Spleen (tissue), 13 donors: ENCODE data around the gene PDLIM7. TPM values are rescaled to one million over a fixed set of nuclear protein-coding genes. Genes with fewer than 3 reads are reported as not detected.

ENCODE experiments used
- DNase-seq: peaks from one replicate; pipeline ENCODE4 v3.0.0-alpha.2; 2020
- H3K27ac ChIP-seq, 8 donors: fragments of 200-600 bp; sonication (generic) in 7 of 8; 1 replicate in 4 of 8; 2 replicates in 4 of 8; pipeline versions ENCODE4 v1.5.0 to v1.8.0; 2016 to 2021; ENCODE audit warnings: inconsistent platforms in 4 of 8, mild to moderate bottlenecking in 4 of 8, moderate library complexity in 1 of 8
- H3K27me3 ChIP-seq, 7 donors: fragments of 200-600 bp; sonication (generic) in 6 of 7; replicated peaks in 1 of 7; 1 replicate in 4 of 7; 2 replicates in 3 of 7; pipeline versions ENCODE4 v1.5.0 to v1.8.0; 2016 to 2021; ENCODE audit warnings: inconsistent platforms in 3 of 7, mild to moderate bottlenecking in 1 of 7
- H3K36me3 ChIP-seq, 6 donors: fragments of 200-600 bp; sonication (generic) in 5 of 6; 1 replicate in 4 of 6; 2 replicates in 2 of 6; pipeline versions ENCODE4 v1.5.0 to v1.8.0; 2016 to 2021; ENCODE audit warnings: inconsistent platforms in 2 of 6
- H3K4me1 ChIP-seq, 6 donors: fragments of 200-600 bp; sonication (generic) in 5 of 6; 1 replicate in 3 of 6; 2 replicates in 3 of 6; pipeline versions ENCODE4 v1.5.0 to v1.8.0; 2016 to 2021; ENCODE audit warnings: inconsistent platforms in 3 of 6
- H3K4me3 ChIP-seq, 8 donors: fragments of 200-600 bp; sonication (generic) in 7 of 8; 1 replicate in 4 of 8; 2 replicates in 4 of 8; pipeline versions ENCODE4 v1.5.0 to v1.8.0; 2016 to 2021; ENCODE audit warnings: inconsistent platforms in 4 of 8, mild to moderate bottlenecking in 4 of 8, moderate library complexity in 2 of 8
- H3K9me3 ChIP-seq, 8 donors: fragments of 200-600 bp; sonication (generic) in 7 of 8; 1 replicate in 4 of 8; 2 replicates in 4 of 8; pipeline versions ENCODE4 v1.5.0 to v1.8.0; 2016 to 2021; ENCODE audit warnings: inconsistent platforms in 4 of 8
- POLR2A ChIP-seq, 3 donors: fragments of 450-650 bp; IDR thresholded peaks; one replicate each; pipeline ENCODE4 v1.5.1; 2017; ENCODE audit warnings: antibody characterized with exemption in 3 of 3, mild to moderate bottlenecking in 1 of 3
- POLR2AphosphoS5 ChIP-seq, 3 donors: sonication (generic); formaldehyde crosslinking; IDR thresholded peaks; one replicate each; pipeline ENCODE4 v1.5.1; 2017; ENCODE audit warnings: antibody characterized with exemption in 3 of 3
- WGBS, 5 donors: extraction: QIAGEN DNeasy Blood & Tissue Kit in 3 of 5; methylation state at CpG; one replicate each; pipeline versions ENCODE4 v1.1.5 to v1.1.7; 2013 to 2018; 5-methylcytosine and 5-hydroxymethylcytosine counted together
- intact Hi-C: fragments of 100-400 bp; cut with DNase I; formaldehyde crosslinking; loops from one replicate; pipeline ENCODE4 v1.15.0; 2023; ENCODE audit warnings: low total_unique reads
- long read RNA-seq, 2 donors: transcript quantifications; one replicate each; lab custom pipeline, GENCODE V29; 2026
- polyA plus RNA-seq, 3 donors: library from polyadenylated mRNA; stranded (reverse); fragments of 200-250 nt; gene quantifications; one replicate each; pipeline ENCODE4 v1.2.1, GENCODE V29; 2013
- total RNA-seq, 7 donors: library from RNA; depleted of rRNA in 3 of 7; stranded (reverse); fragments of >200 nt in 3 of 7; fragmentation: NEBNext Ultra II Directional in 4 of 7; extraction: Animal tissue kit (Norgen Biotek cat#: 25700) in 4 of 7; gene quantifications; one replicate each; pipeline versions ENCODE4 v1.1.0 to v1.2.1, GENCODE V29; 2016 to 2021
- TF ChIP-seq, protein P1 (sequence below), 11 experiments: fragments of 200-600 bp in 7 of 11; fragments of 450-650 bp in 4 of 11; sonication (generic) in 4 of 11; IDR thresholded peaks in 8 of 11; conservative IDR thresholded peaks in 3 of 11; 1 replicate in 7 of 11; 2 replicates in 4 of 11; pipeline versions ENCODE4 v1.4.0 to v1.8.0; 2016 to 2021; ENCODE audit warnings: antibody characterized with exemption in 11 of 11, inconsistent platforms in 4 of 11, mild to moderate bottlenecking in 1 of 11
- donor health status: healthy with polysubstance abuse.
- donor health status: DM: no; HTN: no; CAD: no; lungs with moderate emphysema.
- donor health status: DM: no; HTN: no; CAD: no.
- donor health status: Bipolar disorder and iron deficiency.
- donor health status: healthy.
- donor health status: DM: no; HTN: no; CAD: no.
- donor health status: DM: yes; HTN: yes; CAD: no.

PDLIM7 gene
- total RNA-seq: 100 to 1,000 TPM in 3 of 7 donors, 10 to 100 TPM in 4; 44.8 to 220 (median 86.4) TPM
- 100 to 1,000 TPM in 1 of 3 donors, 10 to 100 TPM in 2; 42.5 to 125 (median 59.2) TPM for polyA plus RNA-seq
- long read RNA-seq, donor 1, transcript PDLIM7-202 (13 exons, 1,689 nt): major isoform, 28 of 48 reads
- long read RNA-seq, donor 1, partial matches to known transcripts: 12 of 48 reads
- long read RNA-seq, donor 1, other reads (novel, unspliced or antisense): 0 of 48 reads
- long read RNA-seq, donor 2, transcript PDLIM7-202 (13 exons, 1,689 nt): major isoform, 11 of 28 reads
- long read RNA-seq, donor 2, partial matches to known transcripts: 9 of 28 reads
- long read RNA-seq, donor 2, other reads (novel, unspliced or antisense): 0 of 28 reads

DNA sequence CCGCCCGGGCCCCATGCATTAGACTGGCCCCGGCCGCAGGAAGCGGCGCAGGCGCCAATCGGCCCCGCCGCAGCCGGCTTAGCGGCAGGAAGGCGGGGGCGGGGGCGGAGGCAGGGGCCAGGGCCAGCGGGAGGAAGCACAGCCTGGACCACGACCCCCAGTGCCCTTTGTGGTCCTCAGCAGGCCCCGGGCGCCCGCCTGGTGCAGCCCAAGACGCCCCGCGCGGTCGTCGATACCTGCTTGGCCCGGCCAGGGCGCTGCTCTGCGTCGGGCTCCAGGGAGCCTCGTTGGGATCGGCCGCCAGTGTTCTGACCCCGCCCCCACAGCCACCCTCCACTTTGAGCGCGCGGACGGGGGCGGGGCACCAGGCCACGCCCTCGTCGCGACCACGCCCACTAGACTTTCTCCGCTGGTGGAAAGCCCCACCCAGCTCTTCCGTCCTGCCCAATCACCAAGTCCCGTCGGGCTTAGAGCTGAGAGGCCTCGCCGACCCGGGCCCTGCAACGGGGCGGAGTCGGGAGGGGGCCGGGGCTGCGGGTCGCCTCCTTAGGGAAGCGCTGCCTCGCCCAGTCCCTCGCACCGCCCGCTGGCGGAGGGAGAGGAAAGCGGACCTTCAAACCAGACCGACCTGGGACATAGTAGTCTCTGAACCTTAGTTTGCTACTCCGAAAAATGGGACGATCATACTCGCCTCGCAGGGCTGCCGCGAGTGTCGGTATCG, at the start of gene PDLIM7:
PDLIM7 (minus strand) TSS at position 313 of the 721 bp plus-strand sequence. CDS start 1,092 bp downstream, outside the sequence.
- peaks cover 0 to 17% (median 2%) of the 10 kb centered on the region in 6 donors for H3K36me3 ChIP-seq
- peak; percentile 98 for DNase-seq
- H3K27ac ChIP-seq: peak within 1 kb of the TSS; percentile 53 to 93 (median 90)
- H3K9me3 ChIP-seq: no peaks in the 10 kb centered on the region
- intact Hi-C loops: no loop called here
- H3K4me3 ChIP-seq: peak within 1 kb of the TSS; percentile 56 to 94 (median 72)
- TF ChIP-seq, protein P1, sequence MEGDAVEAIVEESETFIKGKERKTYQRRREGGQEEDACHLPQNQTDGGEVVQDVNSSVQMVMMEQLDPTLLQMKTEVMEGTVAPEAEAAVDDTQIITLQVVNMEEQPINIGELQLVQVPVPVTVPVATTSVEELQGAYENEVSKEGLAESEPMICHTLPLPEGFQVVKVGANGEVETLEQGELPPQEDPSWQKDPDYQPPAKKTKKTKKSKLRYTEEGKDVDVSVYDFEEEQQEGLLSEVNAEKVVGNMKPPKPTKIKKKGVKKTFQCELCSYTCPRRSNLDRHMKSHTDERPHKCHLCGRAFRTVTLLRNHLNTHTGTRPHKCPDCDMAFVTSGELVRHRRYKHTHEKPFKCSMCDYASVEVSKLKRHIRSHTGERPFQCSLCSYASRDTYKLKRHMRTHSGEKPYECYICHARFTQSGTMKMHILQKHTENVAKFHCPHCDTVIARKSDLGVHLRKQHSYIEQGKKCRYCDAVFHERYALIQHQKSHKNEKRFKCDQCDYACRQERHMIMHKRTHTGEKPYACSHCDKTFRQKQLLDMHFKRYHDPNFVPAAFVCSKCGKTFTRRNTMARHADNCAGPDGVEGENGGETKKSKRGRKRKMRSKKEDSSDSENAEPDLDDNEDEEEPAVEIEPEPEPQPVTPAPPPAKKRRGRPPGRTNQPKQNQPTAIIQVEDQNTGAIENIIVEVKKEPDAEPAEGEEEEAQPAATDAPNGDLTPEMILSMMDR (IDR thresholded peaks at IDR 0.05 in 8 of 11, conservative IDR thresholded peaks at IDR 0.05 in 3 of 11): peak in 5 of 11 experiments; percentile 29 to 58 (median 37)
- peak; percentile 37 to 85 (median 38) for TF ChIP-seq POLR2A (IDR thresholded peaks at IDR 0.05)
- TF ChIP-seq POLR2AphosphoS5 (IDR thresholded peaks at IDR 0.05): peak; percentile 93 to 95 (median 95)
- WGBS, 5 donors: 0 to 1% (median 0%) methylated on average over 10 to 73 of the region's 73 CpGs
- peaks cover 55 to 98% (median 79%) of the 10 kb centered on the region in 6 donors for H3K4me1 ChIP-seq
- peaks cover 0 to 13% (median 0%) of the 10 kb centered on the region in 7 donors for H3K27me3 ChIP-seq

DNA sequence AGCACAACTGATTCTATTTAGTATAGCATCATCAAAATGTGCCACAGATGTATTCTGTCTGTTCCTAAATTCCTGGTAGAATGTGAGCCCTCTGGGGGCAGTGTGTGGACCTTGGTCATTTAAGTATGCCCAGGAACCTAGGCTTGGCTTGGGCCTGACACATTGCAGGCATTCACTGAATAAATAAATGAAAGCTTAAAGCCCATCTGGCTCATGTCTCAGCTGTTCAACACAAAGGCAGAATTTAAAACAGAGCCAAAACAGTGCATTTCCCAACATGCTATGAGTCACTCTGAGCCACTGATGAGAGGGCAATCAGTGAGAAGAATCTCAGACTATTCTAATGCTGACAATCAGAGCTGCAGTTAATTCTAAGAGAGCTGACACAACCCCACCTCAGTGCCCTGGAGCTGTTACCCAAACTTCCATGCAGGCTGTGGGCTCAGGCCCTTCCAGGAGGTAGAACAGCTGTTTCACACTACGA, 48.9 kb upstream of the PDLIM7 start:
- no peak for DNase-seq
- intact Hi-C loops: no loop called here
- H3K9me3 ChIP-seq: no peaks in the 10 kb centered on the region
- H3K36me3 ChIP-seq: peaks cover 0 to 42% (median 6%) of the 10 kb centered on the region in 6 donors
- no peaks in the 10 kb centered on the region for H3K27me3 ChIP-seq
- 55 to 100% (median 75%) methylated on average over 1 of the region's 1 CpG for WGBS, 5 donors
- H3K4me1 ChIP-seq: peaks cover 10 to 92% (median 44%) of the 10 kb centered on the region in 6 donors
- peak overlapping the region; percentile 14 to 82 (median 67) for H3K27ac ChIP-seq
- no peak overlapping the region for H3K4me3 ChIP-seq
- TF ChIP-seq, protein P1 (IDR thresholded peaks at IDR 0.05 in 8 of 11, conservative IDR thresholded peaks at IDR 0.05 in 3 of 11): no peak
- TF ChIP-seq POLR2AphosphoS5 (IDR thresholded peaks at IDR 0.05) (peak in 1 of 3 donors; percentile 56), POLR2A (IDR thresholded peaks at IDR 0.05) (no peak)

GRCh38 chr5:177545487-177546257, 48.3 kb upstream of the PDLIM7 start:
- Histone ChIP-seq H3K27me3 (no peaks in the 10 kb centered on the region), H3K9me3 (no peaks in the 10 kb centered on the region), H3K36me3 (peaks cover 0 to 38% (median 4%) of the 10 kb centered on the region in 6 donors), H3K4me3 (no peak overlapping the region), H3K4me1 (peaks cover 10 to 93% (median 44%) of the 10 kb centered on the region in 6 donors), H3K27ac (peak overlapping the region; percentile 14 to 82 (median 67))
- intact Hi-C loops: no loop called here
- WGBS, 5 donors: 63 to 86% (median 73%) methylated on average over 4 of the region's 4 CpGs
- TF ChIP-seq POLR2AphosphoS5 (IDR thresholded peaks at IDR 0.05) (peak in 1 of 3 donors; percentile 28), POLR2A (IDR thresholded peaks at IDR 0.05) (no peak)
- TF ChIP-seq, protein P1 (IDR thresholded peaks at IDR 0.05 in 8 of 11, conservative IDR thresholded peaks at IDR 0.05 in 3 of 11): no peak
- DNase-seq: no peak
